Measurements from ENCODE around the gene TBC1D32. TPM values are rescaled to one million over a fixed set of nuclear protein-coding genes. Genes with fewer than 3 reads are reported as not detected.
"Not testable (repeated sequence)": the region's sequence is repeated elsewhere in the genome, so short reads cannot be mapped to it uniquely, and the experiment has no call there.

TBC1D32 gene
- total RNA-seq, 1 donor from 2014 or later = 8.9 TPM

DNA sequence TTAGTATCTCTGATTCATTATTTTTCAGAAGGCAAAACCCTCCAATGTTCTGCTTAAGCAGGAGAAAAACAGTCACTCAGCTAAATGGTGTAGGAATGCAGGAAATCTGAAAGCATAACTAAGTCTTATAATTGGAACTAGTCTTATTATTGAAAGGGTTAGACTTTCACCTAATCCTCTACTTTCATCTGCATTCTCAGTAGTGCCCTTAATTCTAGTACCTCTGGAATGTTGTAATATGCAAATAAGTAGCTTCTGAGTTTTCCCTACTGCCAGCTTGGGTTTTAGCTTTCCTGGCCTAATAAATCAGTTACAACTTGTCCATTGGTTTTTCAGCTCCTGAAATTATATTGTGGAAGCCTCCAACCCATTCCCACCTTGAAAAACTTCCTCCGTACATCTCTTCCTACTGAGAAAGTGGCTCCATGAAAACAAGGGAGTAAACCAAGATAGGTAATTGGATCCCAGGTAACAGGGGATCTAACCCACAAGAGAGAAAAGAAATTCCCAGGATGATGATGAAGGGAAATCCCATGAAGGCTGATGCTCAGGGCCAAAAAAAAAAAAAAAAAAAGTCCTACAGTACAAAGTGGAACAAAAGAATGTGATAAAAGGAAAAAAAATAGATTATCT, 147.0 kb downstream of the TBC1D32 start:
- H3K9me3 Mint-ChIP-seq (ENCODE audit: unreplicated experiment) = no peaks in the 10 kb centered on the region

GRCh38 chr6:121183742-121184141, 150.5 kb downstream of the TBC1D32 start:
- Histone ChIP-seq H3K79me2 (ENCODE audit: insufficient read depth, low read length) (no peaks in the 10 kb centered on the region), H2AFZ (ENCODE audit: low read depth, low read length) (no peak overlapping the region), H3K36me3 (ENCODE audit: insufficient read depth, low read length) (no peaks in the 10 kb centered on the region), H4K20me1 (ENCODE audit: insufficient read depth, low read length) (no peaks in the 10 kb centered on the region), H3K27me3 (ENCODE audit: insufficient read depth, low read length) (no peaks in the 10 kb centered on the region), H3K4me1 (ENCODE audit: insufficient read depth, low read length) (no peaks in the 10 kb centered on the region), H3K9ac (ENCODE audit: low read length) (no peak overlapping the region), H3K4me2 (ENCODE audit: low read length) (no peak overlapping the region), H3K4me3 (ENCODE audit: insufficient read depth, low read depth, low read length) (no peak overlapping the region), H3K27ac (ENCODE audit: low read depth, low read length) (no peak overlapping the region), H3K9me3 (ENCODE audit: insufficient read depth, low read depth, low read length) (no peaks in the 10 kb centered on the region)
- no peak for FAIRE-seq
- Mint-ChIP-seq H3K27ac (ENCODE audit: unreplicated experiment) (no peak overlapping the region), H3K27me3 (ENCODE audit: low read depth, unreplicated experiment) (no peaks in the 10 kb centered on the region), H3K4me3 (ENCODE audit: unreplicated experiment) (no peak overlapping the region), H3K36me3 (ENCODE audit: low read depth, unreplicated experiment) (no peaks in the 10 kb centered on the region), H3K9me3 (ENCODE audit: unreplicated experiment) (no peaks in the 10 kb centered on the region), H3K4me1 (ENCODE audit: low read depth, unreplicated experiment) (no peaks in the 10 kb centered on the region)
- TF ChIP-seq, protein P1, sequence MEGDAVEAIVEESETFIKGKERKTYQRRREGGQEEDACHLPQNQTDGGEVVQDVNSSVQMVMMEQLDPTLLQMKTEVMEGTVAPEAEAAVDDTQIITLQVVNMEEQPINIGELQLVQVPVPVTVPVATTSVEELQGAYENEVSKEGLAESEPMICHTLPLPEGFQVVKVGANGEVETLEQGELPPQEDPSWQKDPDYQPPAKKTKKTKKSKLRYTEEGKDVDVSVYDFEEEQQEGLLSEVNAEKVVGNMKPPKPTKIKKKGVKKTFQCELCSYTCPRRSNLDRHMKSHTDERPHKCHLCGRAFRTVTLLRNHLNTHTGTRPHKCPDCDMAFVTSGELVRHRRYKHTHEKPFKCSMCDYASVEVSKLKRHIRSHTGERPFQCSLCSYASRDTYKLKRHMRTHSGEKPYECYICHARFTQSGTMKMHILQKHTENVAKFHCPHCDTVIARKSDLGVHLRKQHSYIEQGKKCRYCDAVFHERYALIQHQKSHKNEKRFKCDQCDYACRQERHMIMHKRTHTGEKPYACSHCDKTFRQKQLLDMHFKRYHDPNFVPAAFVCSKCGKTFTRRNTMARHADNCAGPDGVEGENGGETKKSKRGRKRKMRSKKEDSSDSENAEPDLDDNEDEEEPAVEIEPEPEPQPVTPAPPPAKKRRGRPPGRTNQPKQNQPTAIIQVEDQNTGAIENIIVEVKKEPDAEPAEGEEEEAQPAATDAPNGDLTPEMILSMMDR (IDR thresholded peaks at IDR 0.05; ENCODE audit: insufficient read depth, low read depth, low read length) = no peak
- no peak for TF ChIP-seq EZH2 (IDR thresholded peaks at IDR 0.05; ENCODE audit: insufficient read depth, low read length)
- DNase-seq (ENCODE audit: low read depth) = no peak

More for the DNA sequence above, 147.0 kb downstream of the TBC1D32 start:
- H3K9me3 ChIP-seq (ENCODE audit: insufficient read depth, low read depth, low read length) = no peaks in the 10 kb centered on the region
- no peak overlapping the region for H3K4me3 ChIP-seq (ENCODE audit: insufficient read depth, low read depth, low read length)
- TF ChIP-seq EZH2 (IDR thresholded peaks at IDR 0.05; ENCODE audit: insufficient read depth, low read length) = no peak
- TF ChIP-seq, protein P1 (IDR thresholded peaks at IDR 0.05; ENCODE audit: insufficient read depth, low read depth, low read length) = no peak
- H3K27me3 Mint-ChIP-seq (ENCODE audit: low read depth, unreplicated experiment) = no peaks in the 10 kb centered on the region
- DNase-seq (ENCODE audit: low read depth) (no peak), FAIRE-seq (no peak)
- H3K36me3 Mint-ChIP-seq (ENCODE audit: low read depth, unreplicated experiment) = no peaks in the 10 kb centered on the region
- no peaks in the 10 kb centered on the region for H3K4me1 Mint-ChIP-seq (ENCODE audit: low read depth, unreplicated experiment)
- H3K27ac ChIP-seq (ENCODE audit: low read depth, low read length) = no peak overlapping the region
- no peak overlapping the region for H3K4me2 ChIP-seq (ENCODE audit: low read length)
- H3K4me3 Mint-ChIP-seq (ENCODE audit: unreplicated experiment) = no peak overlapping the region
- H4K20me1 ChIP-seq (ENCODE audit: insufficient read depth, low read length) = no peaks in the 10 kb centered on the region
- H3K4me1 ChIP-seq (ENCODE audit: insufficient read depth, low read length) = no peaks in the 10 kb centered on the region
- no peaks in the 10 kb centered on the region for H3K36me3 ChIP-seq (ENCODE audit: insufficient read depth, low read length)
- no peaks in the 10 kb centered on the region for H3K27me3 ChIP-seq (ENCODE audit: insufficient read depth, low read length)
- H3K79me2 ChIP-seq (ENCODE audit: insufficient read depth, low read length) = no peaks in the 10 kb centered on the region
- H3K27ac Mint-ChIP-seq (ENCODE audit: unreplicated experiment) = no peak overlapping the region
- no peak overlapping the region for H2AFZ ChIP-seq (ENCODE audit: low read depth, low read length)
- no peak overlapping the region for H3K9ac ChIP-seq (ENCODE audit: low read length)

GRCh38 chr6:121175827-121176226, 158.5 kb downstream of the TBC1D32 start:
- Histone ChIP-seq H3K4me2 (ENCODE audit: low read length) (no peak overlapping the region), H2AFZ (ENCODE audit: low read depth, low read length) (no peak overlapping the region), H3K4me1 (ENCODE audit: insufficient read depth, low read length) (no peaks in the 10 kb centered on the region), H3K9ac (ENCODE audit: low read length) (no peak overlapping the region), H3K27ac (ENCODE audit: low read depth, low read length) (no peak overlapping the region), H3K36me3 (ENCODE audit: insufficient read depth, low read length) (no peaks in the 10 kb centered on the region), H3K4me3 (ENCODE audit: insufficient read depth, low read depth, low read length) (no peak overlapping the region), H4K20me1 (ENCODE audit: insufficient read depth, low read length) (no peaks in the 10 kb centered on the region), H3K27me3 (ENCODE audit: insufficient read depth, low read length) (no peaks in the 10 kb centered on the region), H3K79me2 (ENCODE audit: insufficient read depth, low read length) (no peaks in the 10 kb centered on the region), H3K9me3 (ENCODE audit: insufficient read depth, low read depth, low read length) (no peaks in the 10 kb centered on the region)
- FAIRE-seq = no peak
- DNase-seq (ENCODE audit: low read depth) = no peak
- Mint-ChIP-seq H3K4me3 (ENCODE audit: unreplicated experiment) (no peak overlapping the region), H3K36me3 (ENCODE audit: low read depth, unreplicated experiment) (peaks cover 3% of the 10 kb centered on the region), H3K27me3 (ENCODE audit: low read depth, unreplicated experiment) (no peaks in the 10 kb centered on the region), H3K9me3 (ENCODE audit: unreplicated experiment) (peaks cover 3% of the 10 kb centered on the region), H3K4me1 (ENCODE audit: low read depth, unreplicated experiment) (no peaks in the 10 kb centered on the region), H3K27ac (ENCODE audit: unreplicated experiment) (no peak overlapping the region)
- no peak for TF ChIP-seq EZH2 (IDR thresholded peaks at IDR 0.05; ENCODE audit: insufficient read depth, low read length)
- TF ChIP-seq, protein P1 (IDR thresholded peaks at IDR 0.05; ENCODE audit: insufficient read depth, low read depth, low read length) = no peak

DNA sequence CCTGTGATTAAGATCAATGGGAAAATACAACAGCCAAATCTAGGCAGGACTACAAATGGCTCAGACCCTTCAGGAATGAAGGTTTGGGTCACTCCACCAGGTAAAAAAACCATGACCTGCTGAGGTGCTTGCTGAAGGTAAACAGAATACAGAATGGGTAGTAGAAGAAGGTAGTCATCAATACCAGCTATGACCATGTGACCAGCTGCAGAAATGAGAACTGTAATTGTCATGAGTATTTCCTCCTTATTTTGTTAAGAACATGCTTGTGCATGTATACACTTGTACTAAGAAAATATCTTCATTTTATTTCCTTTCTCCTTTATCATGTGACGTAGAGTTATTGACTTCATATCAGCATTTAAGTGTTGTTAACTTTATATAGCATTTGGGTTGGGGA, 161.8 kb downstream of the TBC1D32 start:
- H3K27ac Mint-ChIP-seq (ENCODE audit: unreplicated experiment); FAIRE-seq; H3K27ac ChIP-seq (ENCODE audit: low read depth, low read length); H3K27me3 ChIP-seq (ENCODE audit: insufficient read depth, low read length); H3K4me2 ChIP-seq (ENCODE audit: low read length); H3K4me1 Mint-ChIP-seq (ENCODE audit: low read depth, unreplicated experiment); H3K36me3 ChIP-seq (ENCODE audit: insufficient read depth, low read length); H3K9ac ChIP-seq (ENCODE audit: low read length); H3K4me3 Mint-ChIP-seq (ENCODE audit: unreplicated experiment); H3K79me2 ChIP-seq (ENCODE audit: insufficient read depth, low read length); H2AFZ ChIP-seq (ENCODE audit: low read depth, low read length); H4K20me1 ChIP-seq (ENCODE audit: insufficient read depth, low read length); H3K4me3 ChIP-seq (ENCODE audit: insufficient read depth, low read depth, low read length); H3K4me1 ChIP-seq (ENCODE audit: insufficient read depth, low read length); H3K9me3 ChIP-seq (ENCODE audit: insufficient read depth, low read depth, low read length); H3K27me3 Mint-ChIP-seq (ENCODE audit: low read depth, unreplicated experiment); H3K9me3 Mint-ChIP-seq (ENCODE audit: unreplicated experiment); H3K36me3 Mint-ChIP-seq (ENCODE audit: low read depth, unreplicated experiment); DNase-seq (ENCODE audit: low read depth): not testable (repeated sequence)

All from astrocyte (in vitro differentiated cells and primary cell).